T-helper 22 cell (primary cell): Measurements from ENCODE around the gene SLC30A5.

Experiments used
- DNase-seq: peaks from one replicate; pipeline ENCODE4 v3.0.0-alpha.2; 2020; ENCODE audit warnings: low read depth

Gene SLC30A5

DNA sequence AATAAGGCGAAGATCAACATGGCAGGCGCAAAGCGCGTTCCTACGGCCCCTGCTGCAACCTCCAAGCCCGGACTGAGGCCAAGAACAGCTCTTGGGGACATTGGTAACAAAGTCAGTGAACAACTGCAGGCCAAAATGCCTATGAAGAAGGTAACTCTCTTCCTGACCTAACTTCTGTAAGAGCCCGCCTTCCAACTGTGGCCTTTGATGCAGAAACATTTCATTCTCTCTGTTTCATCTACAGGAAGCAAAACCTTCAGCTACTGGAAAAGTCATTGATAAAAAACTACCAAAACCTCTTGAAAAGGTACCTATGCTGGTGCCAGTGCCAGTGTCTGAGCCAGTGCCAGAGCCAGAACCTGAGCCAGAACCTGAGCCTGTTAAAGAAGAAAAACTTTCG, 74.1 kb downstream of the SLC30A5 start:
- no peak for DNase-seq

DNA sequence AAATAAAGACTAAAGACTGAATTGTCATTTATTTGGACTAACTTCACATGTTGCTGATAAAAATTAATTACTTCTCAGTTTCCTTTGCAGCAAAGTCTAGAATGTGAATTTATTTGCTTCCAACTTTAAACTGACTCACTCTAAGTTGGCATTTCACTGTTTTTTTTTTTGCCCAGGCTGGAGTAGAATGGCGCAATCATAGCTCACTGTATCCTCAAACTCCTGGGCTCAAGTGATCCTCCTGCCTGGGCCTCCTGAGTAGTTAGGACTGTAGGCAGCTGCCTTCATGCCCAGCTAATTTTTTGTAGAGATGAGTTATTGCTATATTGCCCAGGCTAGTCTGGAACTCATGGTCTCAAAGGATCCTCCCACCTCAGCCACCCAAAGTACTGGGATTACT, 76.7 kb downstream of the SLC30A5 start:
- DNase-seq: no peak

DNA sequence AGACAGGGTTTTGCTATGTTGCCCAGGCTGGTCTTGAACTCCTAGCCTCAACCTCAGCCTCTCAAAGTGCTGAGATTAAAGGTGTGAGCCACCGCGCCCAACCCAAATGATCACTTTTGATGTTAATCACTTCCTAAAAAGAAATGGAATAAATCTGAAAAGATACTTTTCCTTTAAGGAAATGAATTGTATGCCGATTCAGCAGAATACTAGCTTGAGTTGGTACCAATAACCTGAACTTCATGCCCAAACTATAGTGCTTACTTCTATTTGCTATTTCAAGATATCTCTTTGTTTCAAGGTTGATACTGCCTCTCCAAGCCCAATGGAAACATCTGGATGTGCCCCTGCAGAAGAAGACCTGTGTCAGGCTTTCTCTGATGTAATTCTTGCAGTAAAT, 77.2 kb downstream of the SLC30A5 start:
- DNase-seq: no peak
